IPS DF 6.9 (cell line): ENCODE measurements around the gene NR2C2AP.

Source experiments
- DNase-seq: peaks from one replicate; pipeline ENCODE4 v3.0.0-alpha.2; 2013; ENCODE audit warnings: low read depth, low spot score
- H3K27ac ChIP-seq: one replicate; pipeline ENCODE4 v1.5.1; 2013; ENCODE audit warnings: low read length, control low read depth
- H3K27me3 ChIP-seq: 2 replicates; pipeline ENCODE4 v1.6.1; 2013; ENCODE audit warnings: mild to moderate bottlenecking, low read length; ENCODE audit not compliant: control insufficient read depth, insufficient read depth
- H3K36me3 ChIP-seq: 2 replicates; pipeline ENCODE4 v1.6.1; 2013; ENCODE audit warnings: low read length; ENCODE audit not compliant: control insufficient read depth, insufficient read depth
- H3K4me1 ChIP-seq: 2 replicates; pipeline ENCODE4 v1.6.1; 2013; ENCODE audit warnings: low read length; ENCODE audit not compliant: control insufficient read depth, insufficient read depth
- H3K4me3 ChIP-seq: 2 replicates; pipeline ENCODE4 v1.5.1; 2013; ENCODE audit warnings: mild to moderate bottlenecking, low read length
- H3K9me3 ChIP-seq: 2 replicates; pipeline ENCODE4 v1.6.1; 2013; ENCODE audit warnings: low read length, inconsistent platforms; ENCODE audit not compliant: control insufficient read depth, insufficient read depth
- WGBS: extraction: QIAGEN DNeasy Blood & Tissue Kit; methylation state at CpG from one replicate; pipeline ENCODE4 v1.1.7; 2013; ENCODE audit warnings: mixed read lengths, missing lambda C conversion rate; ENCODE audit not compliant: insufficient read length, insufficient coverage; 5-methylcytosine and 5-hydroxymethylcytosine counted together

The NR2C2AP gene

DNA sequence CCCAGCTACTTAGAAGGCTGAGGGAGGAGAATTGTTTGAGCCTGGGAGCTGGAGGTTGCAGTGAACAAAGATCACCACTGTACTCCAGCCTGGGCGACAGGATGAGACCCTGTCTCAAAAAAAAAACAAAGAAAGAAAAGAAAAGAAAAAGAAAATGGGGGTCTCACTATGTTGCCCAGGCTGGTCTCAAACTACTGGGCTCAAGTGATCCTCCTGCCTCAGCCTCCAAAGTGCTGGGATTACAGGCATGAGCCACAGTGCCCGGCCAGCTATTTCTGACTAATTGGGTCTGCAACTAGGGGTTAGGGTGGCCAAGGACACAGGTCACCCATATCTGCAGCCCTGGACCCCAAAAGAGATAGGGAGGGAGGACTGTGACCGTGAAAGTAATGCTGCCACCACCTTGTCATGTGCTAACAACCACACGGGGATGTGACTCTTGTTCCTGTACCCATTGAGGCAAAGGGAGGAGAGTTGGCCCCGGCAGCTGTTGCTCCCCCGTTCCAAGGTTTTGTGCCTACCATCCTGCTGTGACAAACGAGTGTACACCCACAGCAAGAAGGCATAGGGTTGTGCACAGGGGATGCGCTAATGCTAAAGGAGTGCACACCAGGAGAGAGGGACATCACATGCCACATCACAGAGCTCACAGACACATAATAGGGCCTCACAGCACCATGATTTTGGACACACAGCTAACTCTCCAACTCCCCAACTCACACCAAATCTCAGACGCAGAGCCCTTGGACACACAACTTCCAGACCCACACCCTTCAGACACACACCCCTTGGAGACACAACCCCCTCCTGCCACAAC lies 33.8 kb downstream of the NR2C2AP start:
- no peaks in the 10 kb centered on the region for H3K9me3 ChIP-seq
- no peak for DNase-seq
- no peaks in the 10 kb centered on the region for H3K36me3 ChIP-seq
- 0 out of 2 replicates have a peak, but pooled peaks cover 5% of the 10 kb centered on the region for H3K4me1 ChIP-seq
- no peak overlapping the region for H3K27ac ChIP-seq
- peak overlapping the region; percentile 14; the same call in 1 of the 2 replicates for H3K4me3 ChIP-seq
- peaks cover 4% of the 10 kb centered on the region; the same call in 1 of the 2 replicates for H3K27me3 ChIP-seq
- no CpG with 5 or more reads among the region's 9 CpGs for WGBS

DNA sequence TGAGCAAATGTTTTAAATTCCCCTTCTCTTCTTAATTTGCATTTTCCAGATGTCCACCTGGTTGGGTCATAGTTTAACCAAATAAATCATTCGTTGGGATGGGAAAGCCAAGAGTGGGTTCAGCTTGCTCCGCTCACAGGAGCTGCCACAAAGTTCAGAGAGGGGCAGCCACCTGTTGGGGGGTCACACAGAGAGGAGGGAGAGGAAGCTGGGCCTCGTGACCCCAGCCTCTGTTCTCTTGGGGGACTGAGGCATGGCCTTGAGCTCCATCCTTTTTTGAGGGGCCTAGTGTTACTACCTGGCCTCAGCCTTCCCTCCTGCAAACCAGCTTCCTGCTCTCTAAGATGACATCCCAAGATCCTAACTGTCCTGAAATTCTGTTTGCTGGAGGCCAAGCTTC lies 35.6 kb downstream of the NR2C2AP start:
- Histone ChIP-seq H3K27ac (no peak overlapping the region), H3K9me3 (no peaks in the 10 kb centered on the region), H3K4me1 (0 out of 2 replicates have a peak, but pooled peaks cover 5% of the 10 kb centered on the region), H3K36me3 (no peaks in the 10 kb centered on the region), H3K4me3 (no peak overlapping the region), H3K27me3 (peaks cover 4% of the 10 kb centered on the region; the same call in 1 of the 2 replicates)
- DNase-seq, result no peak
- no CpG with 5 or more reads among the region's 3 CpGs for WGBS

DNA sequence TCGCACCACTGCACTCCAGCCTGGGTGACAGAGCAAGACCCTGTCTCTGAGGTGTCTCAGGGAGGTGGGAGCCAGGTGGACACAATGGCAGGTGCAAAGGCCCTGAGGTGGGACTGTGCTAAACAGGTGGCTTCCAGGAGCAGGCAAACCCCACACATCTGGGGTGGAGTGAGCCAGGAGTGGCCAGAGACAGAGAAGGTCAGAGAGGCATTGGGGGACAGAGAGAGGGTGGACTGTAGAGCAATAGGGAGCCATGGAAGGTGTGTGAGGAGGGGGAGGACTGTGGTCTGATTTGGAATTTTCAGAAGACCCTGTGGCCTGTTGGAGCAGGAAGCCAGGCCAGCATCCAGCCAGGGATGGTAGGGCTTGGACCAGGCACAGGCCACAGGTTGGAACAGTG lies 37.8 kb downstream of the NR2C2AP start:
- 0 out of 2 replicates have a peak, but pooled peaks cover 4% of the 10 kb centered on the region for H3K4me1 ChIP-seq
- no peaks in the 10 kb centered on the region for H3K9me3 ChIP-seq
- no peak overlapping the region for H3K27ac ChIP-seq
- no peak overlapping the region for H3K4me3 ChIP-seq
- WGBS, result no CpG with 5 or more reads among the region's 1 CpG
- H3K36me3 ChIP-seq, result no peaks in the 10 kb centered on the region
- DNase-seq, result no peak
- H3K27me3 ChIP-seq, result peaks cover 4% of the 10 kb centered on the region; the same call in 1 of the 2 replicates

DNA sequence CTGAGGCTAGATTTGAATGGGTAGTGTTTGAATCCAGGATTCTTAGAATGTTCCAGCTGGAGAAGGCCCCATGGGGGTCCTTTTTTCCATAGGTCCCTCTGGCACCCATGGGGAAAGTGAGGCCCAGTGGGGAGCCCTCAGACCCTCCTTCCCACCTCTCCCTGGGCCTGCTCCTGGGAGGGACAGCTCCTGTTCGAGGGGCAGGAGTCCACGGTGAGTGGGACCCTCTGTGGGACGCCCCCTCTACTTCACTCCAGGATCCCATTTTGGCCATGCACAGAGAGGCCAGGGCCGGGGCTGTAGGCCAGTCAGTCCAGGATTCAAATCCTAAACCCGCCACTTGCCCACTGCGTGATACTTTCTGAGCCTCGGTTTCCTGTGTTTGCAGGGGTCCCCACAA lies 40.7 kb downstream of the NR2C2AP start:
- no peak overlapping the region for H3K27ac ChIP-seq
- no peak for DNase-seq
- no peaks in the 10 kb centered on the region for H3K9me3 ChIP-seq
- H3K27me3 ChIP-seq, result no peaks in the 10 kb centered on the region
- no peaks in the 10 kb centered on the region for H3K36me3 ChIP-seq
- no peak overlapping the region for H3K4me3 ChIP-seq
- 0 out of 2 replicates have a peak, but pooled peaks cover 3% of the 10 kb centered on the region for H3K4me1 ChIP-seq
- no CpG with 5 or more reads among the region's 7 CpGs for WGBS

DNA sequence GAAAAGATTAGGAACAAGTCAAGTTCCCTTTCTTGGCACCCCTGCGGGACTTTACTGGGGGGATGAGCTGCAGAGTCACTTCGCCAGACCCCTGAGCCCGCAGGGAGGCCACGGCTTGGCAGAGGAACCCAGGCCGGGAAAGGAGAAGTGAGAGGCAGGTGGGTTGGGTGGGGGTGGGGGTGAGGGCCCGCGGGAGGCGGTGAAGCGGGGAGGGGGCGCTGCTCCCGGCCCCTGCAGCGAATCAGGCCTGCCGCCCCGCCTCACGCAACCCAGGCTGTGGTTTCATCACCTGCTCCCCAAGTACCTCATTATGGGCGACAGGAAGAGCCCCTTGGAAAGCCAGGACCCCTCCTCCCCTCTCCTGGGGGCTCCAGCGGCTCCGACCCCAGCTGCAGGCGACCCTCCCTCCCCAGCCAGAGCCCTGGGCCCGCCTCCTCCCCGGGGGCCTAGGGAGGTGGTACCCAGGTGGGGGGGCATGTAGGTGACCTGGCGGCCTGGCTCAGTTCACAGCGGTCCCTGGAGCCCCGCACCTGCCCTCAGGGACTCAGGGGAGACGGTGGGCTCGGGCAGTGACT lies 42.7 kb downstream of the NR2C2AP start:
- Histone ChIP-seq H3K4me3 (no peak overlapping the region), H3K4me1 (0 out of 2 replicates have a peak, but pooled peaks cover 3% of the 10 kb centered on the region)
- no CpG with 5 or more reads among the region's 26 CpGs for WGBS

DNA sequence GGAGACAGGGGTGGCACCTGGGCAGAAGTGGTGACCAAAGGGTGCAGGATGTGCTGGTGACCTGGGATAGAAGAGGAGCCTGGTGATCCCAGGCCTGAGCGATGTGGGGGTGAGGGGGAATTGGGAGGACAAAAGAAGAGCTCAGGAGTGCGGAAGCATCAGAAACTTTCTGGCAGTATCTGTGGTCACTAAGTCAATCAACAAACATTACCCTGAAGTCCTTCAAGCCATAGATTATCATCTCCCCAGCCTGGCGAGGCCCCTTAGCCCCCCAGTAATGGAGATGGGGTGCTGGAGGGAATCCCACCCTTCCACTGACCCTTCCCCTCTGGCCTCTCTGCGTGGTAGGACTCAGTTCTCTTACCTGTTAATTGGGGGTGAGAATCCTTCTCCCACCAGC lies 43.7 kb downstream of the NR2C2AP start:
- H3K36me3 ChIP-seq, result no peaks in the 10 kb centered on the region
- no CpG with 5 or more reads among the region's 4 CpGs for WGBS
- H3K9me3 ChIP-seq, result no peaks in the 10 kb centered on the region
- peaks cover 2% of the 10 kb centered on the region; the same call in 1 of the 2 replicates for H3K27me3 ChIP-seq
- H3K27ac ChIP-seq, result no peak overlapping the region
- no peak overlapping the region for H3K4me3 ChIP-seq
- DNase-seq, result no peak
- H3K4me1 ChIP-seq, result 0 out of 2 replicates have a peak, but pooled peaks cover 3% of the 10 kb centered on the region

More for the DNA sequence above, 42.7 kb downstream of the NR2C2AP start:
- no peaks in the 10 kb centered on the region for H3K36me3 ChIP-seq
- H3K9me3 ChIP-seq, result no peaks in the 10 kb centered on the region
- no peak overlapping the region for H3K27ac ChIP-seq
- H3K27me3 ChIP-seq, result peaks cover 2% of the 10 kb centered on the region; the same call in 1 of the 2 replicates
- DNase-seq, result no peak

DNA sequence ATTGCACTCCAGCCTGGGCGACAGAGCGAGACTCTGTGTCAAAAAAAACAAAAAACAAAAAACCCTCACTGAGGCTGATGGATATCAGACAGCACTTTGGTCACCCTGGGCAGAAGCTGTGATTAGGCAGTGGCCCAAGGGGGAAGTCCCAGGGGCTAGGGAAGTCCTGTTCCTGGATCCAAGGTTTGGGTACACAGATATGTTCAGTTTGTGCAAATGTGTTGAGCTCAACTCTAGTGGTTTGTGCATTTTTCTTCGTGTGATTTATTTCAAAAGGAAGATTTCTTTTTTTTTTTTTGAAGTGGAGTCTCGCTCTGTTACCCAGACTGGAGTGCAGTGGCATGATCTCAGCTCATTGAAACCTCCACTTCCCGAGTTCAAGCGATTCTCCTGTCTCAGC lies 45.4 kb downstream of the NR2C2AP start:
- no peaks in the 10 kb centered on the region for H3K9me3 ChIP-seq
- WGBS, result no CpG with 5 or more reads among the region's 6 CpGs
- H3K27ac ChIP-seq, result no peak overlapping the region
- H3K27me3 ChIP-seq, result peaks cover 2% of the 10 kb centered on the region; the same call in 1 of the 2 replicates
- no peaks in the 10 kb centered on the region for H3K36me3 ChIP-seq
- no peak overlapping the region for H3K4me3 ChIP-seq
- H3K4me1 ChIP-seq, result 0 out of 2 replicates have a peak, but pooled peaks cover 3% of the 10 kb centered on the region
- DNase-seq, result no peak

DNA sequence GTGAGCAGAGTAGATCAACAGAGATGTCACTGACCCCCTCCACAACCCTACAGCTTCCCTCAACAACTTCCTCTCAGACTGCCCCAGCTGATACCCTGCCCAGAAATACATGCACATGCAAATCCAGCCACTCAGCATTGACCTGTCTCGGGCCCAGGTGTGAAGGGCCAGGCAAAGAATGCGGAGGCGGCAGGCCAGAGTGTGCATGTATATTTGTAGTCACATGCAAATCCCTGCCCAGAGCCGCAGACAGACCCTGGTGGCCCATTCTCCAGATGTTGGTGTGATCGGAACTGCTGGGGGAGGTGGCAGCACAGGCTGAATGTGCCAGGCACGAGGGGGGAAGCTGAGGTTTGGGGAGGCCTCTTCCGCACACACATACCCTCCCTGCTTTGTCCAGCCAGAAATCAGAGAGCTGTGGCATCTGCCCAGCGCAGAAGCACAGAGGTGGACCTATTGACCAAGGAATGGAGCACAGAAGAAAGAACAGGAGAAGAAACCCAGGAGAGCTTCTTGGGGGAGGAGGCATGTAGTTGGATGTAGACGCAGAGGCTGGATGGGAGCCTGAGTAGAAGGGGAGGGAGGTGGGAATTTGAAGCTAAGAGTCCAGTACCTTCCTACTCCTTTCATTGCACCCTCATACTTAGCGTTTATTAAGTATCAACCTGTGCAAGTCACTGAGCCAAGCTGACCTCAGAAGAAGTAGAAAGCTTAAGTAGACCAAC lies 47.6 kb downstream of the NR2C2AP start:
- Histone ChIP-seq H3K4me3 (no peak overlapping the region), H3K27me3 (peaks cover 2% of the 10 kb centered on the region; the same call in 1 of the 2 replicates), H3K4me1 (no peaks in the 10 kb centered on the region), H3K9me3 (no peaks in the 10 kb centered on the region), H3K27ac (no peak overlapping the region), H3K36me3 (no peaks in the 10 kb centered on the region)
- no CpG with 5 or more reads among the region's 10 CpGs for WGBS
- no peak for DNase-seq

DNA sequence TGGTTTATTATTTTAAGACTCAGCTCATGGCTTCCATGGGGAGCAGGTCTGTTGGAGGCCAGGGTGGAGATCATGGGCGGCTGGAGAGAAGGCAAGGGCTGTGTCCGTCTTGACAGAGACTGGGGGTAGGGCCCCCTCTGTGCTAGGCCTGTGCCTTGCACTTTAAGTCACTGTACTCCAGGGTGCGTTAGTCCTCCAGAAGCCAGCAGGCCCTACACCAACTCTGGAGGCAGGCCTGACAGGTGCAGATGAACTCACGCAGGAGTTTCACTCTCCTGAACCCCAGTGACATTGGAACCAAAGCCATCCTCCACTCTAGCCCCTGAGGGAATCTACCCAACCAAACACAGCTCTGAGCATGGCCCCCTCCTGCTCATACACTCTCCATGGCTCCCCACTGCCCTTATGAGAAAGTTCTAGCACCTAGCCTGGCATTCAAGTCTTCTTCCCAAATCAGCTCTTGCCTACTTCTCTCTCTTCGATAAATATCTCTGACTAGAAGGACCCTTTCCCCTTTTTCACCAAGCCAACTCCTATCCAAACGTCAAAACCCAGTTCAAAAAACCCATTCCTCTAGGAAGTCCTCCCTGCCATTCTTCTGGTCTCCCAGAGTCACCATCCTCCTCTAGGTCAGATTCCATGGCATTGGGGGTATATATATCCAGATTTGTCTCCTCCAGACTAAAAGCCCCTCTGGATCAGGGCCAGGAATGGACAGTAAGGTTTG lies 48.3 kb downstream of the NR2C2AP start:
- 100% methylated on average over 1 of the region's 6 CpGs for WGBS
- H3K27me3 ChIP-seq, result peaks cover 2% of the 10 kb centered on the region; the same call in 1 of the 2 replicates
- H3K9me3 ChIP-seq, result no peaks in the 10 kb centered on the region
- H3K4me3 ChIP-seq, result no peak overlapping the region
- H3K4me1 ChIP-seq, result no peaks in the 10 kb centered on the region
- H3K27ac ChIP-seq, result no peak overlapping the region
- DNase-seq, result no peak
- H3K36me3 ChIP-seq, result no peaks in the 10 kb centered on the region
